Measurements from ENCODE around the gene DTNA. TPM values are rescaled to one million over a fixed set of nuclear protein-coding genes. Genes with fewer than 3 reads are reported as not detected.

DTNA gene
- total and polyA plus RNA-seq, 3 experiments from 2014 or later = not detected

- CTCF ChIA-PET = interaction anchor here (0.9 kb wide), 1 partner anchor 9 kb away, joined by 4 read pairs; no protein-coding TSS in a partner anchor
- no peaks in the 10 kb centered on the region for H3K27me3 ChIP-seq (ENCODE audit: insufficient read depth, low read length, poor library complexity, severe bottlenecking)
- H3K36me3 Mint-ChIP-seq = no peaks in the 10 kb centered on the region
- no peaks in the 10 kb centered on the region for H3K4me1 ChIP-seq (ENCODE audit: insufficient read depth, low read length)
- H3K4me1 Mint-ChIP-seq = peaks cover 5 to 15% (median 14%) of the 10 kb centered on the region in 3 donors
- H3K9me3 Mint-ChIP-seq = no peaks in the 10 kb centered on the region
- no peak overlapping the region for H3K27ac ChIP-seq (ENCODE audit: low read depth, low read length)
- POLR2A ChIA-PET = no interaction called here
- H3K4me3 ChIP-seq (ENCODE audit: low read length) = no peak overlapping the region
- H3K27ac Mint-ChIP-seq = no peak overlapping the region
- no peak for DNase-seq
- H3K36me3 ChIP-seq (ENCODE audit: insufficient read depth, low read length) = no peaks in the 10 kb centered on the region
- peaks cover 8 to 22% of the 10 kb centered on the region in 2 donors for H3K27me3 Mint-ChIP-seq
- no peak overlapping the region for H3K4me3 Mint-ChIP-seq
- H3K9me3 ChIP-seq (ENCODE audit: low read length) = no peaks in the 10 kb centered on the region
These were observed 69.0 kb downstream of the DTNA start for GRCh38 chr18:34779112-34779511.

DNA sequence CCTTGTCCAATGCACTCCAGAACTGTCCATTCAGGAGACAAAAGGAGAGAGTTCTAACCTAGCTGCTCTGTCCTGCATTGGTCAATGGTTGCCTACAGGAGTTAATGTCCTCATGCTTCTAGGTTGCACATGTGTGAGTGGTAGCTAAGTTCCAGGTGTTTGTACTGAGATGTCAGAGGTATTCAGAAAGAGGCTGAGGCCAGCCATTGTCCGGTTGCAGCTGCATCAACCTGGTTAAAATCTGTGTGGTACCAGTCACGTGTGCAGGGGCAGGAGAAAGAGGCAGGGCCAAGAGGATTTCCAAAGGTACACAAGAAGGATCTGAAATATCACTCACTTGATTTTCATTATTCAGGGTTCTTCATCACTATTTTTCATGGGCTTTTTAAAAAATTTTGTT, 70.8 kb downstream of the DTNA start:
- H3K4me3 ChIP-seq (ENCODE audit: low read length) = no peak overlapping the region
- no peaks in the 10 kb centered on the region for H3K27me3 ChIP-seq (ENCODE audit: insufficient read depth, low read length, poor library complexity, severe bottlenecking)
- Mint-ChIP-seq H3K27ac (no peak overlapping the region), H3K9me3 (no peaks in the 10 kb centered on the region), H3K36me3 (no peaks in the 10 kb centered on the region), H3K4me3 (no peak overlapping the region), H3K4me1 (peaks cover 5 to 15% (median 13%) of the 10 kb centered on the region in 3 donors), H3K27me3 (peaks cover 8 to 11% of the 10 kb centered on the region in 2 donors)
- no peaks in the 10 kb centered on the region for H3K36me3 ChIP-seq (ENCODE audit: insufficient read depth, low read length)
- H3K27ac ChIP-seq (ENCODE audit: low read depth, low read length) = no peak overlapping the region
- ChIA-PET CTCF (no interaction called here), POLR2A (no interaction called here)
- H3K9me3 ChIP-seq (ENCODE audit: low read length) = no peaks in the 10 kb centered on the region
- no peak for DNase-seq
- no peaks in the 10 kb centered on the region for H3K4me1 ChIP-seq (ENCODE audit: insufficient read depth, low read length)

- Histone ChIP-seq H3K27me3 (ENCODE audit: insufficient read depth, low read length, poor library complexity, severe bottlenecking) (no peaks in the 10 kb centered on the region), H3K4me3 (ENCODE audit: low read length) (no peak overlapping the region), H3K9me3 (ENCODE audit: low read length) (no peaks in the 10 kb centered on the region), H3K4me1 (ENCODE audit: insufficient read depth, low read length) (no peaks in the 10 kb centered on the region), H3K36me3 (ENCODE audit: insufficient read depth, low read length) (no peaks in the 10 kb centered on the region), H3K27ac (ENCODE audit: low read depth, low read length) (no peak overlapping the region)
- Mint-ChIP-seq H3K4me3 (no peak overlapping the region), H3K9me3 (no peaks in the 10 kb centered on the region), H3K4me1 (peaks cover 5 to 15% (median 13%) of the 10 kb centered on the region in 3 donors), H3K36me3 (no peaks in the 10 kb centered on the region), H3K27ac (no peak overlapping the region), H3K27me3 (peaks cover 1 to 12% of the 10 kb centered on the region in 2 donors)
- CTCF ChIA-PET = interaction anchor here (1.9 kb wide), 1 partner anchor 20 kb away, joined by 3 read pairs; no protein-coding TSS in a partner anchor
- no peak for DNase-seq
- POLR2A ChIA-PET = no interaction called here
These were observed 73.4 kb downstream of the DTNA start for GRCh38 chr18:34783501-34783900.

GRCh38 chr18:34786162-34786741, 76.2 kb downstream of the DTNA start:
- Mint-ChIP-seq H3K9me3 (no peaks in the 10 kb centered on the region), H3K27ac (no peak overlapping the region), H3K36me3 (no peaks in the 10 kb centered on the region), H3K27me3 (peaks cover 1 to 22% of the 10 kb centered on the region in 2 donors), H3K4me1 (peaks cover 5 to 15% (median 13%) of the 10 kb centered on the region in 3 donors), H3K4me3 (no peak overlapping the region)
- Histone ChIP-seq H3K27me3 (ENCODE audit: insufficient read depth, low read length, poor library complexity, severe bottlenecking) (no peaks in the 10 kb centered on the region), H3K27ac (ENCODE audit: low read depth, low read length) (no peak overlapping the region), H3K36me3 (ENCODE audit: insufficient read depth, low read length) (no peaks in the 10 kb centered on the region), H3K4me1 (ENCODE audit: insufficient read depth, low read length) (no peaks in the 10 kb centered on the region), H3K4me3 (ENCODE audit: low read length) (no peak overlapping the region), H3K9me3 (ENCODE audit: low read length) (no peaks in the 10 kb centered on the region)
- no peak for DNase-seq
- ChIA-PET CTCF (no interaction called here), POLR2A (no interaction called here)

GRCh38 chr18:34787931-34788532, 77.9 kb downstream of the DTNA start:
- ChIA-PET POLR2A (no interaction called here), CTCF (interaction anchor here (0.8 to 1.0 kb wide), 2 partner anchors 9 to 52 kb away, joined by 4 read pairs; no protein-coding TSS in a partner anchor)
- Mint-ChIP-seq H3K36me3 (peaks cover 0 to 1% (median 0%) of the 10 kb centered on the region in 3 donors), H3K27ac (no peak overlapping the region), H3K9me3 (peaks cover 0 to 4% (median 0%) of the 10 kb centered on the region in 5 donors), H3K4me1 (peaks cover 4 to 9% (median 8%) of the 10 kb centered on the region in 3 donors), H3K4me3 (no peak overlapping the region), H3K27me3 (peaks cover 0 to 25% of the 10 kb centered on the region in 2 donors)
- Histone ChIP-seq H3K36me3 (ENCODE audit: insufficient read depth, low read length) (no peaks in the 10 kb centered on the region), H3K9me3 (ENCODE audit: low read length) (no peaks in the 10 kb centered on the region), H3K27me3 (ENCODE audit: insufficient read depth, low read length, poor library complexity, severe bottlenecking) (no peaks in the 10 kb centered on the region), H3K4me3 (ENCODE audit: low read length) (no peak overlapping the region), H3K4me1 (ENCODE audit: insufficient read depth, low read length) (no peaks in the 10 kb centered on the region), H3K27ac (ENCODE audit: low read depth, low read length) (no peak overlapping the region)
- DNase-seq = peak in 3 of 5 donors; percentile 1 to 14 (median 14)

GRCh38 chr18:34789768-34790344, 79.8 kb downstream of the DTNA start:
- no peak for DNase-seq
- Histone ChIP-seq H3K4me1 (ENCODE audit: insufficient read depth, low read length) (no peaks in the 10 kb centered on the region), H3K27me3 (ENCODE audit: insufficient read depth, low read length, poor library complexity, severe bottlenecking) (no peaks in the 10 kb centered on the region), H3K4me3 (ENCODE audit: low read length) (no peak overlapping the region), H3K27ac (ENCODE audit: low read depth, low read length) (no peak overlapping the region), H3K36me3 (ENCODE audit: insufficient read depth, low read length) (no peaks in the 10 kb centered on the region), H3K9me3 (ENCODE audit: low read length) (no peaks in the 10 kb centered on the region)
- H3K27ac Mint-ChIP-seq = no peak overlapping the region
- peak overlapping the region in 1 of 7 donors; percentile 41 for H3K4me3 Mint-ChIP-seq
- no peaks in the 10 kb centered on the region for H3K4me1 Mint-ChIP-seq
- CTCF ChIA-PET = no interaction called here
- H3K36me3 Mint-ChIP-seq = peaks cover 0 to 1% (median 0%) of the 10 kb centered on the region in 3 donors
- H3K9me3 Mint-ChIP-seq = peaks cover 0 to 4% (median 0%) of the 10 kb centered on the region in 5 donors
- peaks cover 0 to 25% of the 10 kb centered on the region in 2 donors for H3K27me3 Mint-ChIP-seq
- POLR2A ChIA-PET = no interaction called here

- no peaks in the 10 kb centered on the region for H3K4me1 Mint-ChIP-seq
- Histone ChIP-seq H3K4me1 (ENCODE audit: insufficient read depth, low read length) (no peaks in the 10 kb centered on the region), H3K27me3 (ENCODE audit: insufficient read depth, low read length, poor library complexity, severe bottlenecking) (no peaks in the 10 kb centered on the region), H3K36me3 (ENCODE audit: insufficient read depth, low read length) (no peaks in the 10 kb centered on the region), H3K27ac (ENCODE audit: low read depth, low read length) (no peak overlapping the region), H3K4me3 (ENCODE audit: low read length) (no peak overlapping the region), H3K9me3 (ENCODE audit: low read length) (no peaks in the 10 kb centered on the region)
- peaks cover 0 to 26% of the 10 kb centered on the region in 2 donors for H3K27me3 Mint-ChIP-seq
- ChIA-PET CTCF (no interaction called here), POLR2A (no interaction called here)
- no peak for DNase-seq
- peaks cover 0 to 4% (median 0%) of the 10 kb centered on the region in 5 donors for H3K9me3 Mint-ChIP-seq
- H3K36me3 Mint-ChIP-seq = peaks cover 0 to 1% (median 0%) of the 10 kb centered on the region in 3 donors
- no peak overlapping the region for H3K27ac Mint-ChIP-seq
- no peak overlapping the region for H3K4me3 Mint-ChIP-seq
These were observed 84.2 kb downstream of the DTNA start for GRCh38 chr18:34794348-34794747.

GRCh38 chr18:34795070-34795732, 85.1 kb downstream of the DTNA start:
- H3K4me1 Mint-ChIP-seq = no peaks in the 10 kb centered on the region
- H3K36me3 Mint-ChIP-seq = peaks cover 0 to 1% (median 0%) of the 10 kb centered on the region in 3 donors
- POLR2A ChIA-PET = no interaction called here
- no peak for DNase-seq
- no peak overlapping the region for H3K27ac Mint-ChIP-seq
- no peaks in the 10 kb centered on the region for H3K4me1 ChIP-seq (ENCODE audit: insufficient read depth, low read length)
- no peak overlapping the region for H3K27ac ChIP-seq (ENCODE audit: low read depth, low read length)
- H3K9me3 Mint-ChIP-seq = peaks cover 0 to 4% (median 0%) of the 10 kb centered on the region in 5 donors
- H3K4me3 Mint-ChIP-seq = no peak overlapping the region
- H3K4me3 ChIP-seq (ENCODE audit: low read length) = no peak overlapping the region
- H3K9me3 ChIP-seq (ENCODE audit: low read length) = no peaks in the 10 kb centered on the region
- CTCF ChIA-PET = no interaction called here
- H3K36me3 ChIP-seq (ENCODE audit: insufficient read depth, low read length) = no peaks in the 10 kb centered on the region
- no peaks in the 10 kb centered on the region for H3K27me3 ChIP-seq (ENCODE audit: insufficient read depth, low read length, poor library complexity, severe bottlenecking)
- H3K27me3 Mint-ChIP-seq = peaks cover 0 to 23% of the 10 kb centered on the region in 2 donors

Measured in CD8-positive, alpha-beta memory T cell (primary cell).